SK-N-SH treated with all-trans-retinoic acid at 6 μM for 48 hours (cell line): ENCODE data around the gene B4GALT1.

ENCODE experiments used
- ATAC-seq: fragments of 200-7000 bp; cut with Tn5 transposase; 3 replicates; pipeline ENCODE4 v1.9.1; 2020; ENCODE audit warnings: mild to moderate bottlenecking, moderate library complexity
- ARNTL ChIP-seq: fragments of 450-650 bp; formaldehyde crosslinking; IDR thresholded peaks from 2 replicates; pipeline ENCODE4 v1.5.0; 2020; ENCODE audit warnings: low read depth, mild to moderate bottlenecking, moderate library complexity, borderline replicate concordance
- BACH2 ChIP-seq: fragments of 250-450 bp; sonication (Bioruptor Pico); IDR thresholded peaks from 2 replicates; pipeline ENCODE4 v1.9.0; 2021; ENCODE audit warnings: mild to moderate bottlenecking, borderline replicate concordance
- CSDC2 ChIP-seq: fragments of 250-450 bp; sonication (Bioruptor Pico); IDR thresholded peaks from 2 replicates; pipeline ENCODE4 v1.5.0; 2020; ENCODE audit warnings: mild to moderate bottlenecking, moderate library complexity
- ESRRG ChIP-seq: fragments of 250-450 bp; sonication (Bioruptor Pico); IDR thresholded peaks from 2 replicates; pipeline ENCODE4 v1.6.1; 2021; ENCODE audit warnings: mild to moderate bottlenecking
- GLIS3 ChIP-seq: fragments of 250-450 bp; sonication (Bioruptor Pico); IDR thresholded peaks from 2 replicates; pipeline ENCODE4 v1.5.0; 2020; ENCODE audit warnings: mild to moderate bottlenecking, moderate library complexity
- ISL1 ChIP-seq: fragments of 250-450 bp; sonication (Bioruptor Pico); IDR thresholded peaks from 2 replicates; pipeline ENCODE4 v2.1.2; 2022; ENCODE audit warnings: mild to moderate bottlenecking, moderate library complexity
- OSR1 ChIP-seq: fragments of 250-450 bp; sonication (Bioruptor Pico); IDR thresholded peaks from 2 replicates; pipeline ENCODE4 v1.8.0; 2022; ENCODE audit warnings: moderate library complexity, mild to moderate bottlenecking, inconsistent platforms
- PPARA ChIP-seq: fragments of 250-450 bp; sonication (Bioruptor Pico); IDR thresholded peaks from 2 replicates; pipeline ENCODE4 v1.5.0; 2020; ENCODE audit warnings: mild to moderate bottlenecking, borderline replicate concordance
- RARB ChIP-seq: fragments of 250-450 bp; sonication (Bioruptor Pico); IDR thresholded peaks from 2 replicates; pipeline ENCODE4 v1.8.0; 2021; ENCODE audit warnings: mild to moderate bottlenecking, moderate library complexity
- SNAI2 ChIP-seq: fragments of 250-450 bp; sonication (Bioruptor Pico); IDR thresholded peaks from 2 replicates; pipeline ENCODE4 v1.5.0; 2020; ENCODE audit warnings: mild to moderate bottlenecking, moderate library complexity
- TCF4 ChIP-seq: fragments of 250-450 bp; sonication (Bioruptor Pico); IDR thresholded peaks from 2 replicates; pipeline ENCODE4 v1.8.0; 2021; ENCODE audit warnings: mild to moderate bottlenecking, moderate library complexity, borderline replicate concordance
- TOX ChIP-seq: fragments of 250-450 bp; sonication (Bioruptor Pico); IDR thresholded peaks from 2 replicates; pipeline ENCODE4 v1.8.0; 2021; ENCODE audit warnings: mild to moderate bottlenecking, moderate library complexity, borderline replicate concordance
- ZC3H10 ChIP-seq: fragments of 250-450 bp; sonication (Bioruptor Pico); IDR thresholded peaks from 2 replicates; pipeline ENCODE4 v1.5.1; 2021; ENCODE audit warnings: mild to moderate bottlenecking, moderate library complexity
- ZFP3 ChIP-seq: fragments of 250-450 bp; sonication (Bioruptor Pico); IDR thresholded peaks from 2 replicates; pipeline ENCODE4 v1.5.0; 2020; ENCODE audit warnings: mild to moderate bottlenecking, moderate library complexity
- ZFP30 ChIP-seq: fragments of 450-650 bp; formaldehyde crosslinking; IDR thresholded peaks from 2 replicates; pipeline ENCODE4 v1.5.0; 2022; ENCODE audit warnings: mild to moderate bottlenecking, moderate library complexity
- ZNF565 ChIP-seq: fragments of 450-650 bp; formaldehyde crosslinking; conservative IDR thresholded peaks from 2 replicates; pipeline ENCODE4 v1.5.0; 2020; ENCODE audit warnings: low read depth, mild to moderate bottlenecking, moderate library complexity
- ZNF70 ChIP-seq: fragments of 450-650 bp; formaldehyde crosslinking; IDR thresholded peaks from 2 replicates; pipeline ENCODE4 v1.5.0; 2020; ENCODE audit warnings: mild to moderate bottlenecking, moderate library complexity
- ZNF8 ChIP-seq: fragments of 450-650 bp; formaldehyde crosslinking; IDR thresholded peaks from 2 replicates; pipeline ENCODE4 v1.5.0; 2020; ENCODE audit warnings: mild to moderate bottlenecking, moderate library complexity
- TF ChIP-seq, protein P1 (sequence below): fragments of 250-450 bp; sonication (Bioruptor Pico); IDR thresholded peaks from 2 replicates; pipeline ENCODE4 v1.5.1; 2021; ENCODE audit warnings: mild to moderate bottlenecking, moderate library complexity
- TF ChIP-seq, protein P2 (sequence below): fragments of 250-450 bp; sonication (Bioruptor Pico); IDR thresholded peaks from 2 replicates; pipeline ENCODE4 v1.5.0; 2020; ENCODE audit warnings: mild to moderate bottlenecking, moderate library complexity
- TF ChIP-seq, protein P3 (sequence below): fragments of 250-450 bp; sonication (Bioruptor Pico); IDR thresholded peaks from 2 replicates; pipeline ENCODE4 v1.5.1; 2020; ENCODE audit warnings: low read depth, mild to moderate bottlenecking, moderate library complexity
- TF ChIP-seq, protein P4 (sequence below): fragments of 250-450 bp; sonication (Bioruptor Pico); IDR thresholded peaks from 2 replicates; pipeline ENCODE4 v1.8.0; 2021; ENCODE audit warnings: low read depth, mild to moderate bottlenecking, moderate library complexity, borderline replicate concordance

Gene B4GALT1

DNA sequence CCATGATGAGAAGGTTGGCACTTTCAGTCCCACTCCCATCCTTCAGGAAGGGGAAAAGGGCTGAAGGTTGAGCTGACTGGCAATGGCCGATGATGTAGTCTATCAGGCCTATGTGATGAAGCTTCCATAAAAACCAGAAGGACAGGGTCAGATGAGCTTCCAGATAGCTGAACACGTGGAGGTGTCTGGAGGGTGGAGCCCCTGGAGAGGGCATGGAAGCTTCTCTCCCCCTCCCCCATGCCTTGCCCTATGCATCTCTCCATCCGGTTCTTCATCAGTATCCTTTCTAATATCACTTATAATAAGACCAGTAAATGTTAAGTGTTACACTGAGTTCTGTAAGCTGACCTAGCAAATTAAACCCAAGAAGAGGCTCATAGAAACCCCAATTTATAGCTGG, 58.0 kb downstream of the B4GALT1 start (continued):
- TF ChIP-seq TCF4 (CRISPR knock-in tag) = no peak
- no peak for TF ChIP-seq ZNF8 (CRISPR knock-in tag)

DNA sequence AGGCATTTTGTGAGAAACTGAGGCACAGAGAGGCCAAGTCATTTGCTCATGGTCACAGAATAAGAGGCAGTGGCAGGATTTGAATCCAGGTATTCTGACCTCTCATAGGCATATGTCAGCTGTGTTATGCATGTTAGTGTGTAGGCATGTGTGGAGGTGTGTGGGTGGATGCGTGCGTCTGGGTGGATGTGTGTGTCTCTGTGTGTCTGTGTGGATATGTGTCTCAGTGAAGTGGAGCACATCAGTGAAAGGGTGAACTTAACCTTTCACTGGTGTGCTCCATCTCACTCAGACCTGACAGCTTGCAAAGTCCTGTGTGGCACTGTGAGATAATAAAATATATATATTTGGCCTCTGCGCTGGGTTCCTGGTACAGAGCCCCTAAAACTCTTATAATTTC, 58.7 kb downstream of the B4GALT1 start:
- no peak for ATAC-seq
- TF ChIP-seq, protein P1, sequence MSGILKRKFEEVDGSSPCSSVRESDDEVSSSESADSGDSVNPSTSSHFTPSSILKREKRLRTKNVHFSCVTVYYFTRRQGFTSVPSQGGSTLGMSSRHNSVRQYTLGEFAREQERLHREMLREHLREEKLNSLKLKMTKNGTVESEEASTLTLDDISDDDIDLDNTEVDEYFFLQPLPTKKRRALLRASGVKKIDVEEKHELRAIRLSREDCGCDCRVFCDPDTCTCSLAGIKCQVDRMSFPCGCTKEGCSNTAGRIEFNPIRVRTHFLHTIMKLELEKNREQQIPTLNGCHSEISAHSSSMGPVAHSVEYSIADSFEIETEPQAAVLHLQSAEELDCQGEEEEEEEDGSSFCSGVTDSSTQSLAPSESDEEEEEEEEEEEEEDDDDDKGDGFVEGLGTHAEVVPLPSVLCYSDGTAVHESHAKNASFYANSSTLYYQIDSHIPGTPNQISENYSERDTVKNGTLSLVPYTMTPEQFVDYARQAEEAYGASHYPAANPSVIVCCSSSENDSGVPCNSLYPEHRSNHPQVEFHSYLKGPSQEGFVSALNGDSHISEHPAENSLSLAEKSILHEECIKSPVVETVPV (CRISPR knock-in tag) = no peak
- TF ChIP-seq ARNTL (CRISPR knock-in tag) (no peak), OSR1 (no peak), TOX (CRISPR knock-in tag) (no peak), BACH2 (CRISPR knock-in tag) (no peak), ZFP3 (CRISPR knock-in tag) (no peak), ZNF70 (CRISPR knock-in tag) (no peak), ISL1 (CRISPR knock-in tag) (no peak), ZNF565 (CRISPR knock-in tag) (no peak)
- TF ChIP-seq, protein P2, sequence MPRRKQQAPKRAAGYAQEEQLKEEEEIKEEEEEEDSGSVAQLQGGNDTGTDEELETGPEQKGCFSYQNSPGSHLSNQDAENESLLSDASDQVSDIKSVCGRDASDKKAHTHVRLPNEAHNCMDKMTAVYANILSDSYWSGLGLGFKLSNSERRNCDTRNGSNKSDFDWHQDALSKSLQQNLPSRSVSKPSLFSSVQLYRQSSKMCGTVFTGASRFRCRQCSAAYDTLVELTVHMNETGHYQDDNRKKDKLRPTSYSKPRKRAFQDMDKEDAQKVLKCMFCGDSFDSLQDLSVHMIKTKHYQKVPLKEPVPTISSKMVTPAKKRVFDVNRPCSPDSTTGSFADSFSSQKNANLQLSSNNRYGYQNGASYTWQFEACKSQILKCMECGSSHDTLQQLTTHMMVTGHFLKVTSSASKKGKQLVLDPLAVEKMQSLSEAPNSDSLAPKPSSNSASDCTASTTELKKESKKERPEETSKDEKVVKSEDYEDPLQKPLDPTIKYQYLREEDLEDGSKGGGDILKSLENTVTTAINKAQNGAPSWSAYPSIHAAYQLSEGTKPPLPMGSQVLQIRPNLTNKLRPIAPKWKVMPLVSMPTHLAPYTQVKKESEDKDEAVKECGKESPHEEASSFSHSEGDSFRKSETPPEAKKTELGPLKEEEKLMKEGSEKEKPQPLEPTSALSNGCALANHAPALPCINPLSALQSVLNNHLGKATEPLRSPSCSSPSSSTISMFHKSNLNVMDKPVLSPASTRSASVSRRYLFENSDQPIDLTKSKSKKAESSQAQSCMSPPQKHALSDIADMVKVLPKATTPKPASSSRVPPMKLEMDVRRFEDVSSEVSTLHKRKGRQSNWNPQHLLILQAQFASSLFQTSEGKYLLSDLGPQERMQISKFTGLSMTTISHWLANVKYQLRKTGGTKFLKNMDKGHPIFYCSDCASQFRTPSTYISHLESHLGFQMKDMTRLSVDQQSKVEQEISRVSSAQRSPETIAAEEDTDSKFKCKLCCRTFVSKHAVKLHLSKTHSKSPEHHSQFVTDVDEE (CRISPR knock-in tag) = no peak
- TF ChIP-seq, protein P3, sequence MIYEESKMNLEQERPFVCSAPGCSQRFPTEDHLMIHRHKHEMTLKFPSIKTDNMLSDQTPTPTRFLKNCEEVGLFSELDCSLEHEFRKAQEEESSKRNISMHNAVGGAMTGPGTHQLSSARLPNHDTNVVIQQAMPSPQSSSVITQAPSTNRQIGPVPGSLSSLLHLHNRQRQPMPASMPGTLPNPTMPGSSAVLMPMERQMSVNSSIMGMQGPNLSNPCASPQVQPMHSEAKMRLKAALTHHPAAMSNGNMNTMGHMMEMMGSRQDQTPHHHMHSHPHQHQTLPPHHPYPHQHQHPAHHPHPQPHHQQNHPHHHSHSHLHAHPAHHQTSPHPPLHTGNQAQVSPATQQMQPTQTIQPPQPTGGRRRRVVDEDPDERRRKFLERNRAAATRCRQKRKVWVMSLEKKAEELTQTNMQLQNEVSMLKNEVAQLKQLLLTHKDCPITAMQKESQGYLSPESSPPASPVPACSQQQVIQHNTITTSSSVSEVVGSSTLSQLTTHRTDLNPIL = no peak

DNA sequence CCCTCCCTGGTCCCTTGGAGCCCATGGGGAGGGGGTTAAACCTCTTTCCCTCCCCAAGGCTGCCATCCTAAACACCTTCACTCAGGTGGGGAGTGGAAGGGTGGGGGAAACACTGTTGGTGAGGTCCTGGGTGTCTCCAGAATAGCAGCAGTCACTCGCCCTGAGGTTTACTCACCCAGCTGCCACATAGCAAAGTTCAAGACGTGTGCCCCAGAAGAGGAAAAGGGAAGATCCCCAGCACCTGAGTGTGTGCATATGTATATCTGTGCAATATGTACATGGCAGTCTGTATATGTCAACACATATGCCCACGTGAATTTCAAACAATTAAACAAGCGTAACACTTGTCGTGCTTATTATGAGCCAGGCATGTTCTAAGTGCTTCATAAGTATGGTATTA, 59.4 kb downstream of the B4GALT1 start:
- no peak for ATAC-seq
- TF ChIP-seq BACH2 (CRISPR knock-in tag) = no peak
- TF ChIP-seq ZNF70 (CRISPR knock-in tag) = no peak
- TF ChIP-seq SNAI2 (CRISPR knock-in tag) = no peak
- TF ChIP-seq CSDC2 = no peak
- TF ChIP-seq, protein P4, sequence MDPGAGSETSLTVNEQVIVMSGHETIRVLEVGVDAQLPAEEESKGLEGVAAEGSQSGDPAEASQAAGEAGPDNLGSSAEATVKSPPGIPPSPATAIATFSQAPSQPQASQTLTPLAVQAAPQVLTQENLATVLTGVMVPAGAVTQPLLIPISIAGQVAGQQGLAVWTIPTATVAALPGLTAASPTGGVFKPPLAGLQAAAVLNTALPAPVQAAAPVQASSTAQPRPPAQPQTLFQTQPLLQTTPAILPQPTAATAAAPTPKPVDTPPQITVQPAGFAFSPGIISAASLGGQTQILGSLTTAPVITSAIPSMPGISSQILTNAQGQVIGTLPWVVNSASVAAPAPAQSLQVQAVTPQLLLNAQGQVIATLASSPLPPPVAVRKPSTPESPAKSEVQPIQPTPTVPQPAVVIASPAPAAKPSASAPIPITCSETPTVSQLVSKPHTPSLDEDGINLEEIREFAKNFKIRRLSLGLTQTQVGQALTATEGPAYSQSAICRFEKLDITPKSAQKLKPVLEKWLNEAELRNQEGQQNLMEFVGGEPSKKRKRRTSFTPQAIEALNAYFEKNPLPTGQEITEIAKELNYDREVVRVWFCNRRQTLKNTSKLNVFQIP (CRISPR knock-in tag) = no peak
- TF ChIP-seq TCF4 (CRISPR knock-in tag) = no peak
- no peak for TF ChIP-seq ZFP3 (CRISPR knock-in tag)
- no peak for TF ChIP-seq ZC3H10 (CRISPR knock-in tag)
- no peak for TF ChIP-seq ARNTL (CRISPR knock-in tag)
- no peak for TF ChIP-seq PPARA
- TF ChIP-seq, all 23 proteins: peak for 0

DNA sequence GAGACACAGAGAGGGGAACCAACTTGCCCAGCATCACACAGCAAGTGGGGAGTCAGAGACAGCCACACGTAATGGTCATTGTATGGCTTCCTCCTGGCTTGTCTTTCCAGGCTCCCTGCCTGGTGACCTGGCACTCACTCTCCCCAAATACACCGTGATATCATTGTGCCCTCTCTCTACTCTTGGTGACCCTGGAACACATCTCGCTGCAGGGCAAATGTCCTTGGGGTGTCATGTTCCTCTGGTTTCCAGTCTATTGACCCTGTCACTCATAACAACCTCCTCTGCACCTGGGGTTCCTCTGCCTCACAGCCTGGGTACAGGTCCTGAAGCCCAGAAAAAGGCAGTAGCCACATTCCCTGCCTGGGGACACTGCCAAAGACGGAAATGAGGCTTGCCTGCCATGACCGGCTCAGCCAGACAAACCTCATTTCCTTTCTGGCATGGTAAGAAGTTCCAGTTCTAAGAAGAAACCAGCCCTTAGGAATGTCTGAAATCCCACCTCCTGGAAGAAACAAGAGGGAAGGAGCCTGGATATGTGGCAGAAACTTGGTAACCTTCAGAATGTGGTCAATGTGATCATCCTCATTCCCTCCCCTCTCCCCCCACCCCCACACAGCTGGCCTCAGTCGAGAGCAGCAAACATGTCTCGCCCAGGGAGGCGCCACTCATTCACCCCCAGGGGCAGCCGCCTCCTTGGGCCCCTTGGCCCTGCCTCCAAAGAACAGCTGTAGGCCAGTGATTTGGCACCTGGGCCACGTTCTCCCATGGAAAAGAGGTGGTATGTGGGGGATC, 60.1 kb downstream of the B4GALT1 start:
- ATAC-seq = peak; percentile 77
- TF ChIP-seq PPARA (no peak), RARB (CRISPR knock-in tag) (no peak), OSR1 (no peak), ZFP30 (CRISPR knock-in tag) (no peak), ZNF8 (CRISPR knock-in tag) (no peak), SNAI2 (CRISPR knock-in tag) (no peak), ZNF70 (CRISPR knock-in tag) (no peak), GLIS3 (CRISPR knock-in tag) (no peak), ESRRG (CRISPR knock-in tag) (no peak)
- TF ChIP-seq, protein P3 = no peak
- TF ChIP-seq, protein P1 (CRISPR knock-in tag) = no peak
- TF ChIP-seq, protein P2 (CRISPR knock-in tag) = no peak
